Thyroid gland (tissue), 4 donors: ENCODE measurements around the gene CHEK1. TPM values are rescaled to one million over a fixed set of nuclear protein-coding genes. Genes with fewer than 3 reads are reported as not detected.

Source experiments
- DNase-seq, 2 donors: peaks; one replicate each; pipeline ENCODE4 v3.0.0-alpha.2; 2019
- H3K27ac ChIP-seq, 3 donors: fragments of 200-600 bp; sonication (generic); 1 replicate in 2 of 3; 2 replicates in 1 of 3; pipeline ENCODE4 v1.5.1; 2016 to 2019; ENCODE audit warnings: mild to moderate bottlenecking in 1 of 3, moderate library complexity in 1 of 3
- H3K27me3 ChIP-seq: fragments of 200-600 bp; sonication (generic); one replicate; pipeline ENCODE4 v1.5.1; 2019
- H3K36me3 ChIP-seq, 2 donors: fragments of 200-600 bp; sonication (generic); one replicate each; pipeline ENCODE4 v1.5.1; 2016 to 2019
- H3K4me1 ChIP-seq, 2 donors: fragments of 200-600 bp; sonication (generic); one replicate each; pipeline ENCODE4 v1.5.1; 2017 to 2019
- H3K4me3 ChIP-seq, 3 donors: fragments of 200-600 bp; sonication (generic); replicated peaks in 1 of 3; 1 replicate in 2 of 3; 2 replicates in 1 of 3; pipeline ENCODE4 v1.5.1; 2016; ENCODE audit warnings: mild to moderate bottlenecking in 1 of 3
- H3K9me3 ChIP-seq: fragments of 200-600 bp; sonication (generic); one replicate; pipeline ENCODE4 v1.5.1; 2017
- CTCF ChIP-seq, 6 experiments: fragments of 200-600 bp in 3 of 6; fragments of 450-650 bp in 3 of 6; sonication (generic) in 3 of 6; IDR thresholded peaks; one replicate each; pipeline ENCODE4 v1.5.1; 2016 to 2019; ENCODE audit warnings: antibody characterized with exemption in 6 of 6, mild to moderate bottlenecking in 2 of 6, inconsistent platforms in 1 of 6, moderate library complexity in 1 of 6
- POLR2A ChIP-seq, 2 donors: fragments of 450-650 bp; IDR thresholded peaks; one replicate each; pipeline ENCODE4 v1.6.1; 2017; ENCODE audit warnings: antibody characterized with exemption in 2 of 2, mild to moderate bottlenecking in 2 of 2, moderate library complexity in 1 of 2
- WGBS, 2 donors: methylation state at CpG; one replicate each; pipeline ENCODE4 v1.1.5; 2017; 5-methylcytosine and 5-hydroxymethylcytosine counted together
- intact Hi-C: fragments of 100-400 bp; cut with DNase I; formaldehyde crosslinking; loops from one replicate; pipeline ENCODE4 v1.15.1; 2023
- total RNA-seq, 4 donors: library from RNA; depleted of rRNA; stranded (reverse); fragments of >200 nt; gene quantifications; one replicate each; pipeline ENCODE4 v1.2.3, GENCODE V29; 2016

CHEK1 gene
- total RNA-seq, 4 donors from 2014 or later: 0.78 to 3.4 (median 1.4) TPM

- TF ChIP-seq CTCF (IDR thresholded peaks at IDR 0.05) (no peak), POLR2A (IDR thresholded peaks at IDR 0.05) (peak in 1 of 2 donors; percentile 94)
- WGBS, 2 donors: 0% methylated on average over 36 to 53 of the region's 55 CpGs
- peak; percentile 99 to 100 for DNase-seq
- peak within 1 kb of the TSS; percentile 38 to 95 (median 79) for H3K4me3 ChIP-seq
- peak within 1 kb of the TSS; percentile 83 to 95 (median 92) for H3K27ac ChIP-seq
- intact Hi-C loops: no loop called here
- H3K9me3 ChIP-seq: no peaks in the 10 kb centered on the region
- peaks cover 11 to 18% of the 10 kb centered on the region in 2 donors for H3K4me1 ChIP-seq
- H3K36me3 ChIP-seq: peaks cover 3 to 7% of the 10 kb centered on the region in 2 donors
- no peaks in the 10 kb centered on the region for H3K27me3 ChIP-seq
These were observed 32.5 kb upstream of the CHEK1 start, which contains the start of gene STT3A for GRCh38 chr11:125592305-125593113. Gene STT3A, plus strand, starts transcription at chr11:125592852. Its CDS starts 3,064 bp downstream, at chr11:125595916.

- DNase-seq: peak in 1 of 2 donors; percentile 15
- 0 to 1% methylated on average over 18 of the region's 18 CpGs for WGBS, 2 donors
- H3K4me1 ChIP-seq: peaks cover 11 to 18% of the 10 kb centered on the region in 2 donors
- no peak for TF ChIP-seq POLR2A (IDR thresholded peaks at IDR 0.05)
- TF ChIP-seq CTCF (IDR thresholded peaks at IDR 0.05): no peak
- peak overlapping the region; percentile 58 to 67 (median 63) for H3K27ac ChIP-seq
- intact Hi-C loops: no loop called here
- peak overlapping the region; percentile 38 to 95 (median 79) for H3K4me3 ChIP-seq
- no peaks in the 10 kb centered on the region for H3K9me3 ChIP-seq
- peaks cover 10 to 11% of the 10 kb centered on the region in 2 donors for H3K36me3 ChIP-seq
- H3K27me3 ChIP-seq: no peaks in the 10 kb centered on the region
These were observed 31.7 kb upstream of the CHEK1 start for GRCh38 chr11:125593114-125593820.

- WGBS, 2 donors: 61 to 88% methylated on average over 3 of the region's 3 CpGs
- intact Hi-C loops: no loop called here
- TF ChIP-seq POLR2A (IDR thresholded peaks at IDR 0.05) (no peak), CTCF (IDR thresholded peaks at IDR 0.05) (no peak)
These were observed 30.0 kb upstream of the CHEK1 start for GRCh38 chr11:125594958-125595357.

GRCh38 chr11:125600663-125601062 lies 24.3 kb upstream of the CHEK1 start:
- no peaks in the 10 kb centered on the region for H3K4me1 ChIP-seq
- peaks cover 61 to 73% of the 10 kb centered on the region in 2 donors for H3K36me3 ChIP-seq
- no peak overlapping the region for H3K4me3 ChIP-seq
- 87 to 100% methylated on average over 2 of the region's 2 CpGs for WGBS, 2 donors
- no peak for DNase-seq
- no peak overlapping the region for H3K27ac ChIP-seq
- no peaks in the 10 kb centered on the region for H3K9me3 ChIP-seq
- H3K27me3 ChIP-seq: no peaks in the 10 kb centered on the region
- TF ChIP-seq CTCF (IDR thresholded peaks at IDR 0.05): no peak
- TF ChIP-seq POLR2A (IDR thresholded peaks at IDR 0.05): no peak
- intact Hi-C loops: no loop called here

More at GRCh38 chr11:125594958-125595357, 30.0 kb upstream of the CHEK1 start:
- H3K27ac ChIP-seq: no peak overlapping the region
- H3K4me3 ChIP-seq: no peak overlapping the region
- peaks cover 18 to 24% of the 10 kb centered on the region in 2 donors for H3K36me3 ChIP-seq
- no peaks in the 10 kb centered on the region for H3K27me3 ChIP-seq
- H3K4me1 ChIP-seq: peaks cover 11 to 18% of the 10 kb centered on the region in 2 donors
- DNase-seq: no peak
- H3K9me3 ChIP-seq: no peaks in the 10 kb centered on the region
